Osteocyte (in vitro differentiated cells): ENCODE results near the gene LRFN4. TPM values are rescaled to one million over a fixed set of nuclear protein-coding genes. Genes with fewer than 3 reads are reported as not detected.

Source experiments
- DNase-seq: peaks from one replicate; pipeline ENCODE4 v3.0.0; 2021; ENCODE audit warnings: mixed read lengths; ENCODE audit not compliant: unreplicated experiment; ENCODE audit errors: extremely low spot score
- H3K27ac Mint-ChIP-seq: one replicate; pipeline ENCODE4 v1.8.0; 2021; ENCODE audit warnings: mild to moderate bottlenecking, mixed read lengths; ENCODE audit not compliant: unreplicated experiment
- H3K27me3 Mint-ChIP-seq: one replicate; pipeline ENCODE4 v1.8.0; 2021; ENCODE audit warnings: mixed read lengths; ENCODE audit not compliant: unreplicated experiment
- H3K36me3 Mint-ChIP-seq: one replicate; pipeline ENCODE4 v1.8.0; 2021; ENCODE audit warnings: mixed read lengths; ENCODE audit not compliant: unreplicated experiment
- H3K4me1 Mint-ChIP-seq: one replicate; pipeline ENCODE4 v1.8.0; 2021; ENCODE audit warnings: mixed read lengths; ENCODE audit not compliant: unreplicated experiment
- H3K4me3 Mint-ChIP-seq: one replicate; pipeline ENCODE4 v1.8.0; 2021; ENCODE audit warnings: mild to moderate bottlenecking, moderate library complexity, mixed read lengths; ENCODE audit not compliant: unreplicated experiment
- H3K9me3 Mint-ChIP-seq: one replicate; pipeline ENCODE4 v1.8.0; 2021; ENCODE audit warnings: mixed read lengths; ENCODE audit not compliant: unreplicated experiment
- total RNA-seq: library from RNA; stranded (reverse); gene quantifications from 2 replicates; pipeline ENCODE4 v1.2.1, GENCODE V29; 2021
- TF ChIP-seq, protein P1 (sequence below): fragments of 200-600 bp; sonication (generic); IDR thresholded peaks from 2 replicates; pipeline ENCODE4 v1.5.0; 2021; ENCODE audit warnings: antibody characterized with exemption, mild to moderate bottlenecking, moderate library complexity

LRFN4 gene
- total RNA-seq, 1 donor from 2014 or later: 45.0 TPM

- no peaks in the 10 kb centered on the region for H3K27me3 Mint-ChIP-seq
- no peak for DNase-seq
- H3K4me3 Mint-ChIP-seq: no peak overlapping the region
- TF ChIP-seq, protein P1, sequence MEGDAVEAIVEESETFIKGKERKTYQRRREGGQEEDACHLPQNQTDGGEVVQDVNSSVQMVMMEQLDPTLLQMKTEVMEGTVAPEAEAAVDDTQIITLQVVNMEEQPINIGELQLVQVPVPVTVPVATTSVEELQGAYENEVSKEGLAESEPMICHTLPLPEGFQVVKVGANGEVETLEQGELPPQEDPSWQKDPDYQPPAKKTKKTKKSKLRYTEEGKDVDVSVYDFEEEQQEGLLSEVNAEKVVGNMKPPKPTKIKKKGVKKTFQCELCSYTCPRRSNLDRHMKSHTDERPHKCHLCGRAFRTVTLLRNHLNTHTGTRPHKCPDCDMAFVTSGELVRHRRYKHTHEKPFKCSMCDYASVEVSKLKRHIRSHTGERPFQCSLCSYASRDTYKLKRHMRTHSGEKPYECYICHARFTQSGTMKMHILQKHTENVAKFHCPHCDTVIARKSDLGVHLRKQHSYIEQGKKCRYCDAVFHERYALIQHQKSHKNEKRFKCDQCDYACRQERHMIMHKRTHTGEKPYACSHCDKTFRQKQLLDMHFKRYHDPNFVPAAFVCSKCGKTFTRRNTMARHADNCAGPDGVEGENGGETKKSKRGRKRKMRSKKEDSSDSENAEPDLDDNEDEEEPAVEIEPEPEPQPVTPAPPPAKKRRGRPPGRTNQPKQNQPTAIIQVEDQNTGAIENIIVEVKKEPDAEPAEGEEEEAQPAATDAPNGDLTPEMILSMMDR: no peak
- H3K36me3 Mint-ChIP-seq: peaks cover 5% of the 10 kb centered on the region
- H3K27ac Mint-ChIP-seq: peak overlapping the region; percentile 86
- H3K4me1 Mint-ChIP-seq: peaks cover 11% of the 10 kb centered on the region
- no peaks in the 10 kb centered on the region for H3K9me3 Mint-ChIP-seq
These were observed 2.1 kb upstream of the LRFN4 start for GRCh38 chr11:66854729-66855211.

- H3K27ac Mint-ChIP-seq: peak overlapping the region; percentile 86
- H3K4me1 Mint-ChIP-seq: peaks cover 11% of the 10 kb centered on the region
- peak; percentile 95 for DNase-seq
- no peaks in the 10 kb centered on the region for H3K27me3 Mint-ChIP-seq
- TF ChIP-seq, protein P1: no peak
- peak overlapping the region; percentile 86 for H3K4me3 Mint-ChIP-seq
- H3K36me3 Mint-ChIP-seq: peaks cover 2% of the 10 kb centered on the region
- H3K9me3 Mint-ChIP-seq: no peaks in the 10 kb centered on the region
These were observed 1.0 kb upstream of the LRFN4 start for GRCh38 chr11:66855574-66856495.

- Mint-ChIP-seq H3K27me3 (no peaks in the 10 kb centered on the region), H3K27ac (peak overlapping the region; percentile 57), H3K4me3 (peak overlapping the region; percentile 75), H3K9me3 (no peaks in the 10 kb centered on the region), H3K36me3 (no peaks in the 10 kb centered on the region), H3K4me1 (peaks cover 11% of the 10 kb centered on the region)
- DNase-seq: no peak
- TF ChIP-seq, protein P1: no peak
These were observed 516 bp downstream of the LRFN4 start for GRCh38 chr11:66857234-66857926.

DNA sequence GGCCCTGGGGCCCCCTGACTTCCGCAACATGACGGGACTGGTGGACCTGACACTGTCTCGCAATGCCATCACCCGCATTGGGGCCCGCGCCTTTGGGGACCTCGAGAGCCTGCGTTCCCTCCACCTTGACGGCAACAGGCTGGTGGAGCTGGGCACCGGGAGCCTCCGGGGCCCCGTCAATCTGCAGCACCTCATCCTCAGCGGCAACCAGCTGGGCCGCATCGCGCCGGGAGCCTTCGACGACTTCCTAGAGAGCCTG, 992 bp downstream of the LRFN4 start:
- Mint-ChIP-seq H3K36me3 (no peaks in the 10 kb centered on the region), H3K4me1 (peaks cover 11% of the 10 kb centered on the region), H3K27ac (no peak overlapping the region), H3K9me3 (no peaks in the 10 kb centered on the region), H3K4me3 (peak overlapping the region; percentile 75), H3K27me3 (no peaks in the 10 kb centered on the region)
- DNase-seq: no peak
- TF ChIP-seq, protein P1: no peak
